ENCODE measurements around the gene SELENON.

SELENON gene, protein sequence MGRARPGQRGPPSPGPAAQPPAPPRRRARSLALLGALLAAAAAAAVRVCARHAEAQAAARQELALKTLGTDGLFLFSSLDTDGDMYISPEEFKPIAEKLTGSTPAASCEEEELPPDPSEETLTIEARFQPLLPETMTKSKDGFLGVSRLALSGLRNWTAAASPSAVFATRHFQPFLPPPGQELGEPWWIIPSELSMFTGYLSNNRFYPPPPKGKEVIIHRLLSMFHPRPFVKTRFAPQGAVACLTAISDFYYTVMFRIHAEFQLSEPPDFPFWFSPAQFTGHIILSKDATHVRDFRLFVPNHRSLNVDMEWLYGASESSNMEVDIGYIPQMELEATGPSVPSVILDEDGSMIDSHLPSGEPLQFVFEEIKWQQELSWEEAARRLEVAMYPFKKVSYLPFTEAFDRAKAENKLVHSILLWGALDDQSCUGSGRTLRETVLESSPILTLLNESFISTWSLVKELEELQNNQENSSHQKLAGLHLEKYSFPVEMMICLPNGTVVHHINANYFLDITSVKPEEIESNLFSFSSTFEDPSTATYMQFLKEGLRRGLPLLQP

DNA sequence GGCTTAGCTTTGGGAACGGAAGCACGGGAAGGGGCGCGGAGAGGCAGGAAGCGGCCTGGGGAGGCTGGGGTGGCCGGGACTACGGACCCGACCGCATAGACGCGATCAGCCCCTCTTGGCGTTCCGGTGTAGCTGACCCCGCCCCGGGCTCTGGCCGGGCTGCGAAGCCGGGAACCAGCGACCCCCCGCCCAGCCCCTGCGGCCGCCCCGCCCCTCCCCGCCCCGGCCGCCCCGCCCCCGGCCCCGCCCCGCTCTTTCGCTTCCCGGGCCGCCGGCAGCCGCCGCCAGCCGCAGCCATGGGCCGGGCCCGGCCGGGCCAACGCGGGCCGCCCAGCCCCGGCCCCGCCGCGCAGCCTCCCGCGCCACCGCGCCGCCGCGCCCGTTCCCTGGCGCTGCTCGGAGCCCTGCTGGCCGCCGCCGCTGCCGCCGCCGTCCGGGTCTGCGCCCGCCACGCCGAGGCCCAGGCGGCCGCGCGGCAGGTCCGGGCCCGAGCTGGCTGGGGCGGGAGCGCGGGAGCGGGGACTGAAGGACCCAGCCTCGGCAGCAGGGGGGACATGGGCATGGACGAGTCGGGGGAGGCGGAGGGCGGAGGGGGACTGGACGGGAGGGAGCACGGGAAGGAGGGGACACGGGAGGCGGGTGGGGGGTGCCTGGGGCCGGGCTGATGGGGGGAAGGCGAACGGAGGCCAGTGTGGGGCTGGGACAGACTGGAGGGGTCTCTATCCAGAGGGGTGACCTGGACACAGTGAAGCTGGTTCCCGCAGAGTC, at the start of gene SELENON:
SELENON (plus strand) TSS at position 259 of the 768 bp plus-strand sequence; CDS start at position 297, 38 bp downstream.
- DNase-seq (ENCODE audit: low read depth in 2 of 3, low spot score in 2 of 3) = no peak

DNA sequence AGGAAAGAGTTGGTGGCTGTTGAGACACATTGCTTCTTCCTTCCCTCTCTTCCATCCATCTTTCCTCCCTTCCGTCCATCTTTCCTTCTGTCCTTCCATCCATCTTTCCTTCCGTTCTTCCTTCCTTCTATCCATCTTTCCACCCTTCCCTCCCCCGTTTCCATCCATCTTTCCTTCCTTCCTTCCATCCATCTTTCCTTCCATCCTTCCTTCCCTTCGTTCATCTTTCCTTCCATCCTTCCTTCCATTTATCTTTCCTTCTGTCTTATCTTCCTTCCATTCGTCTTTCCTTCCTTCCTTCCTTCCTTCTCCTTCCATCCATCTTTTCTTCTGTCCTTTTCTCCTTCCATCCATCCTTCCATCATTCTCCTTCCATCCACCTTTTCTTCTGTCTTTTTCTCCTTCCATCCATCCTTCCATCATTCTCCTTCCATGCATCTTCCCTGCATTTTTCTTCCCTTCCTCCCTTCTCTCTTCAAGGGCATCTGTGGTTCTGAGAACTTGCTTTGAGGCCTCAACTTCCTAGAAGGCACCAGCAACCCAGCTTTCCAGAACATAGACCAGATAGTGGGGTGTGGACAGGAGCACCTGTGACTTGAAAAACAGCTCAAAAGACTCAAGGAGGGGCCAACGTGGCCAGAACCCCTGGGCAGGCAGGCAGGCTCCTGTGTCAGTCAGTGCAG, 48.9 kb upstream of the SELENON start:
- no peak for DNase-seq (ENCODE audit: low read depth in 2 of 3, low spot score in 2 of 3)

DNA sequence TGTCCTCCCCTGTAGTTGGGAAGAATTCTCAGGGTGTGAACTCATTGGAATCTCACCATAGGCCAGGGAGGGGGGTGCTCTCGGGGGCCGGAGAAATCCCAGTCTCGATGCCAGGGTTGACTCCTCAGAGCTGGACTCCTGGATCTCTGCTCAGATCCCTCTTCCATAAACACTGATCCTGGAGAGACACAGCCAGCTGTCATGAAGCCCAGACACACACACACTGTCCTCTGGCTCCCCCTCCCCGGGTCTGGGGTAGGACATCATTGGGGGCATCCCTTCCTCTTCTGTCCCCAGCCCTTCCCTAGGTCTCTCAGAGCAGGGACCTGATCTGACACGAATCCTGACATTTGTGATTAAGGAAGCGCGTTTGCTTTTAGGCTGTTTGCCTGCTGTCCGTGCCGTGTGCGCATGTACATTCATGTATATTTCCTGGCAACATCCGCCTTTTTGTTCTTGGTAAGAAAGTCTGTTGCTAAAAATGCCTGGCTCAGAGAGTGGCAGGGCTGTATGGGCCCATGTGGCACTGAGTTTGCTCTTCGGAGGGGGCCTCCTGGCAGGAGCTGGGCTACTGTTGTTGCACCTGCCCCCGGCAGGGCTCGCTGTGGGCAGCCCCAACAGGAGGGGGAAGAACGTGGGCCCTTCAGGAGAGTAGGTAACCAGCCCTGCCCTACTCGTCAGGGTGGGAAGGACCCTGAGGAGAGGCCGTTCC, 45.4 kb upstream of the SELENON start:
- DNase-seq (ENCODE audit: low read depth in 2 of 3, low spot score in 2 of 3) = no peak

DNA sequence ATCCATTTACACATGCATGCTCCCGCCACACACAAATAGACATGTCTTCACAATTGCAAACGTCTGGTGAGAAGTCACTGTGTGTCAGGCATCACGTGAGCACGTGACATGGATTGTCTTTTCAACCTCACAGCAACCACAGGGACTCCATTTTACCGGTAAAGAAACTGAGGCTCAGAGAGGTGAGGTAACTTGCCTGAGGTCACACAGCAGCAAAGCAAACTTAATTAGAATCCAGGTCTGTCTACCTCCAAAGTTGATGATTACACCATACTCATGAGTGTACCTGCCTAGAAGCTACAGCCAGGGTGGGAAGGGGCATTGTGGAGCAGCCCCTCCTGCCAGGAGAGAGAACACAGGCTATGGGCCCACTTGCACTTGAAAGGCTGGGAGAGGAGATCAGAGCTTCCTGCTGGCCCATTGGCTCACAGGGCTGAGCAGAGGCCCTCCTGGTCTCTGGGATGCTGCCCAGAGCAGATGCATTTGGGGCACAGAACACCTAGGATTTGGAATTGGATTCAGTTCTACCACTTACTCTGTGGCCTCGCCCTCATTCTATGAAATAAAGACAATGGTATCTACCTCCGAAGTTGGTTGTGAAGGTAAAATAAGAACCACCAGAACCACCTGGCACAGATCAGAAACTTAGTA, 44.4 kb upstream of the SELENON start:
- DNase-seq (ENCODE audit: low read depth in 2 of 3, low spot score in 2 of 3) = no peak

DNA sequence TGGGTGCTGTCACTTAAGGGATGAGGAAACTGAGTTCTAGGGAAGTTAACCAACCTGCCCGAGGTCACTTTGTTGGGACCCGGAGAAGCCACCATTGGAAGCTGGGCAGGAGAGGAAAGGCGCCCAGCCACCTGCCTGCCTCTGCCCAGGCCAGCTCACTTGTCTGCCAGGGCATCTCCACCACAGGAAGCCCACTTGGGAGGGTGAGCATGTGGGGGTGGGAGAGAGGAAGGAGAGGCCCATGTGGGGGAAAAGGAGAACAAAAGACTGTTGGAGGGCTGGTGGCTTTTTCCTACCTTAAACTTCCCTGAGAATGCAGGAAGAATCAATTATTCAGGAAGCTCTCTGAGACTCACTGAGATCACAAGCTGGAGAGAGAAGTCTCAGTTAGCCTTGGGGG, 43.8 kb upstream of the SELENON start:
- no peak for DNase-seq (ENCODE audit: low read depth in 2 of 3, low spot score in 2 of 3)

DNA sequence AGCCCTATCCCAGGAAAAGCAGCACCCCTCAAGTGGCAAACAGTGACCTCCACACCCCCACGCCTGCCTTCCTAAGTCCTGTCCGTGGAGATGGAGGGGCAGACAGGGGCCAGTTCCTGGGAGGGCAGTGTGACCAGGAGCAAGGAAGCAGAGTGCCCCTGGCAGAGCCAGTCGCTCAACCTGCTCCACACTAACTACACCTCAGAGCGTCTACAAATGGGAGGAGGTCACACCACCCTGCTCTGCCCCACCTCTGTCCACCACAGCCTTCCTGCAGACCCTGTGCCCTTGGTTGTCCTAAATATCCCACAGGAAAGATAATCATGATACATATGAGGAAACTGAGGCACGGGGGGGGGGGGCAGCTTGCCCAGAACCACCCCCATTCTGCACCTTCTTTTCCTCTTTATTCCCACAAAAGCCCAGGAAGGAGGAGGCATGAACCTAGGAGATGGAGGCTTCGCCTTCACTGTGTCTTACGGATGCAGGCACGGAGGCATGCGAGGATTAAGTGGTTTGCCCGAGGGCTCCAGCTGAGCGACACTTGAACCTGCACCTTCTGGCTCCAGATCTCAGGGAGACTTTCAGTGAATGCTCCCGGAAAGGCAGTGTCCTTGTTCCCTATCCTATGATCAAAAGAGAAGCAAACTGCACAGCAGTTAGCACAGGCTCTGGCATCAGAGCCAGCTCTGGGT, 42.7 kb upstream of the SELENON start:
- no peak for DNase-seq (ENCODE audit: low read depth in 2 of 3, low spot score in 2 of 3)

DNA sequence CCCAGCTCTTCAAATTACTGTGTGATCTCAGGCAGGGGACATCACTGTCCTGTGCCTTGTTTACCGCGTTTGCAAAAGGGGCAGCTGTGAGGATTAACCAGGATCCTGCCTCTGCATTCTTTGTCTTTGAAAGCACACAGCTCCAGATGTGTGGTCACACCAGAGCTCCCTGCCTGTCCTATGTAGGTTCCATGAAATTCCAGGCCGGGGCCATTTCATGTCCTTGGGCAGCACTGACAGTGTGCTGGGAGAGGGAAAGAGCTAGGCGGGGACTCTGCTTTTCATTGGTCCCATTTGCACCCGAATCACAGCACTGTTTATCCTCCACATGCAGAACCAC, 42.2 kb upstream of the SELENON start:
- DNase-seq (ENCODE audit: low read depth in 2 of 3, low spot score in 2 of 3) = no peak

DNA sequence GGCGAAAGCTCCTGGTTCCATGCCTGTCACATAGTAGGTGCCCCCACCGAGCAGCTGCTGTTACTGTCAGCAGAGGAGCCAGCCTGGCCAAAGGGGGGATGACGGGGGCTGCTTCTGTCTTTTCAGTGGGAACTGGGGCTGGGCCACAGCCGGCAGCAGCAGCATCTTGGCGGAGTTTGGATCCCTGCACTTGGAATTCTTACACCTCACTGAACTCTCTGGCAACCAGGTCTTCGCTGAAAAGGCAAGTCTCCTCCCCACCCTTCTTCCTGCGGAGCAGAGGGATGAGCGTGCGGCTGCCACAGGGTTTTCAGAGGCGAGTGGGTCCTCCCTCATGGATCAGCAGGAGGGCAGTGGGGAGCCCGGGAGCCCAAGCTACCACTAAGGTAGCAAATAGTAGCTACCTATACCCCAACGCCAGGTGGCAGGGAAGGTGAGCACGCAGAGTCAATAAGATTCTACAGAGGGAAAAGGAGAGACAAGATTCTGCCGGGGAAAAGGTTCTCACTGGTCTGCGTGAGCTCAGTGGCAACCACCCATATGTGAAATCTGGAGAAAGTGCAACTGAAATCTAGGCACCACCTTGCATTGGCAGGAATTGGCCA, 41.4 kb upstream of the SELENON start:
- no peak for DNase-seq (ENCODE audit: low read depth in 2 of 3, low spot score in 2 of 3)

DNA sequence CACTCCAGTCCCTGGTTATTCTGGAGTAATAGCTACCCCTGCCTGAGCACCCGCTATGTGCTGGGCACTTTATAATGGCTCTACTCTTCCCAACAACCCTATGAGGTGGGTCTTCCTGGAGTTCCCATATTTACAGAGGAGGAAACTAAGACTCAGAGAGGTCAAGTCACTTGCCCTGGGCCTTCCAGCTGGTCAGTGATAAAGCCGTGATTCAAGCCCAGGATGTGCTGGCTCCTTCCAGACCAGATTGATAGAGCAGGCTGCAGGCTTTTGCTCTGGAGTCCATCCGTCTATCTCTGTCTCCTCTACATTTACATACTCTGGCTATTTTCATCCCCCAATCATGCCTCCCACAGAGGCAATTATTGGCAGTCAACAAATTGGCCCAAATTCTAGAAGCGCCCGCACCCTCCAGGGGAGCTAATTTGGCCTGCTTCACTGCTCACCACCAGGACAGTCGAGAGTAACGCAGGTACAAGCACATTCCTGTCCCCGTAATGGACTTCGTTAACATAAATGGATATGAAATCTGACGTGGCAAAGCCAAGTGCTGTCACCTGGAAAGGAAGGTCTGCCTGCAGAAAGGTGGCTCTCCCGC, 39.8 kb upstream of the SELENON start:
- DNase-seq (ENCODE audit: low read depth in 2 of 3, low spot score in 2 of 3) = no peak

DNA sequence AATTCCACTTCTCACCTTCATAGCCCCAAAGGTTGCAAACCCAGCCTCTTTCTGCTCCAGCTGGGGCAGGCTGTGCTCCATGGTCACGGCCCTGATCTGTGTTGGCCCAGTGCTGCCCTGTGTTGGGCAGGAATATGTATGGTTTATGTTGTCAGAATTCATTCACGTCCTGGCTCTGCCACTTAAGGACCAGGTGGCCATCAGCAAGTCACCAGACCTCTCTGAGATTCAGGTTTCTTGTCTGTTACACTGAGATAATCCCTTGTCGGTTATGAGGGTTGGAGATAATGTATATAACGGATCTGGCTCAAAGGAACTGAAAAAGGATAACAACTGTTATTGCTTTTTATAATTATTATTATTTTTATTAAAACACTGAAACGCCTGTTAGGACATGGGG, 39.1 kb upstream of the SELENON start:
- DNase-seq (ENCODE audit: low read depth in 2 of 3, low spot score in 2 of 3) = no peak

DNA sequence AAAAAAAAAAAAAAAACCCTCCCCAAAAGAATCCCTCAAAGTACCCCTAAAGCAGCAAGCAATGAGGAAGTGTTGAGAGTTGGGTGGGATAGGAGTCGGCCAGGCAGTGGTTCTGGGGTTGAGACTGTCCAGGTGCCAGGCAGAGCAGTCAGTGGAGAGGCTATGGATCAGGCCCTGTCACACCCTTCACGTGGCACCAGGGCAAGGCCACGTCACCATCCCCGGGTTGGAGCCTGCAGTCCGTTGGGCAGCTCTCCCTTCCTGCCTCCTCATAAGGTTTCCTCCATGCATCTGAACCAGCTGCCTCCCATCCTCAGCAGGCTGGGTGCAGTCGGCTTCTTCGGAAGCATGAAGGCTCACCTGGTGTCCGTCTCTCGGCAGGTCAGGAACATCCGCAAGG, 36.5 kb upstream of the SELENON start:
- DNase-seq (ENCODE audit: low read depth in 2 of 3, low spot score in 2 of 3) = no peak

DNA sequence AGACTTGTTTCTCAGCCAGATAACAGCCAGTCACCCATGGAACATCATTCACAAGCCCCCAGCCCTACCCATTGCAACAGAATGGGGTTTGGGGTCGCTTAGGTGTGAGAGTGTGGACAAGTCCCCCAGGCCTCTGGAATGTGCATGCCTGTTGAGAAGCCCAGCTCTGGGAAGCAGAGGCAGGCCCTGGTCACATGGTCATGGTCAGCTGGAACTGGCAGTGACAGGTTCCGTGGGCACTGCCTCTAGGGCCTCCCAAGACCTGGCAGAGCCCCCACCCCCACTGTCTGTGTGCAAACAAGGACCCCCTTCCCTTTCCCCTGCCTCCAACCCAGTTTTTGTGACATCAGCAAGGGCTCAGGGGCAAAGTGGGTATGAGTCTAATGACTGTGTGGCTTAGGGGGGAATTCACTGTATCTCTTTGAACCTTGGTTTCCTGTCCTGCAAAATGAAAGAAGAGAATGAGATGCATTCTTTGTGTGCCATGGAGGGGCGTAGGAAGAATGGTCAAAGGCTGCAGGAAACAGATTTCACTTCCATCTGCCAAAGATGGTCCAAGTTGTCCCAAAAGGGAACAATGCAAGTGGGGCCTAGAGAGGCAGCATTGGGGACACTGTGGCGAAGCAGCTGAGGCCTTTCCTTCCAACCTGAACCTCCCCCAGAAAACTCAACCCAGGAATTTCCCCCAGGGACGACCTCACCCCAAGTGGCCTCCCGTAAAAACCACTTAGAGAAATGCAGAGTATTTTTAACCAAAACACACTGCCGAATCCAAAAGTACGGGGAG, 34.7 kb upstream of the SELENON start:
- DNase-seq (ENCODE audit: low read depth in 2 of 3, low spot score in 2 of 3) = no peak

DNA sequence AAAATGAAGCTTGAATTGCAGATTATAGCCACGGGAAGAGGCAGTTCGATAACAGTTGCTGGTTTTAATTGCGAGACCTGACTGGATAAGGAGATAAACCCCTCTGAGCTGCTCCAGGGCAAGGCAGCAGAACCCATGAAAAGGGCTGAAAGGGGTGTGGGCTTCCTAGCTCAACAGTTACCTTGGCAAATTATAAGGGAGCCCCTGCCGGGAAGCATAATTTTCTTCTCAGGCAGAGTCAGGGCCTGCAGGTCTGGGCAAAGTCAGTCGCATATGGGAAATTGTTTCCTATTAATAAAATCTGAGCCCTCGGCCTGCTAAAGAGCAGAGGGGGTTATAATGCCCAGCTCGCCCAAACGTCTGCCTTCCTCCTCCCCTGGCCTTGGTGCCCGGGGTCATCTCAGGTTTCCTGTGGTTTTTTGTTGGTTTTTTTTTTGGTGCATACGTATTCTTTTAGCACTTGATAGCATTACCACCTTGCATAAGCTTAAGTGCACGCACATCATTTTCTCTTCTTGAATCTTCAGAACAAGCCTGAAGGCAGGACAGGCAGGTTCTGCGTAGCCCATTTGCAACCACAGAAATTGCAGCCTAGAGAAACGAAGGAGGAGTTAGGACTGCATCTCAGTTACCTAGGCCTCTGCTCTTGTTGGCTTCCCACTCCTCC, 33.9 kb upstream of the SELENON start:
- DNase-seq (ENCODE audit: low read depth in 2 of 3, low spot score in 2 of 3) = no peak

DNA sequence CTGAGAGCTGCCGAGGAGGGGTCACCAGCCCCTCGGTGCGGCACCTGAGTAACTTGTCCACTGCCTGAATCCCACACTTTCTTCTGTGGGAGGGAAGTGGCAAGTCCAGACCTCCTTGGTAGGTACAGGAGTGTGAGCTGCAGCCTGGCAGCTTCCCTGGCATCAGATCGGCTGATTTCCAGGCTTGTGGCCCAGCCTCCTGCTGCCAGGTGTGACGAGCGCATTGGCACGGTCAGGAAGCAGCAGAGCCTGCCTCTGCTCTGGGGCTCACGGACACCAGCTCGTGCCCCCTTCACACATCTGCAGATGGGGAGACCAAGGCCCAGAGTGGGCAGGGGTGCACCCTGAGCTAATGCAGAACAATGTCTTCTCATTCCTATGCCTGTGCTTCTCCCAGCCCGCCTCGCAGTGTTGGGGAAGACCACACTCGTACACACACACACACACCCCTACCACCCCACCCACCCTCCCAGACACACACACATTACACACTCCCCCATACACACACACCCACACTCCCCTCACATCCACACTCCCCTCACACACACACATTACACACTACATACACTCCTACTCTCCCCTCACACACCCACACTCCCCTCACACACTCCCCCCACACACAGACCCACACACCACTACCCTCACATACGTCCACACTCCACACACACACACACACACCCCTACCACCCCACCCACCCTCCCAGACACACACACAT, 33.1 kb upstream of the SELENON start:
- no peak for DNase-seq (ENCODE audit: low read depth in 2 of 3, low spot score in 2 of 3)

DNA sequence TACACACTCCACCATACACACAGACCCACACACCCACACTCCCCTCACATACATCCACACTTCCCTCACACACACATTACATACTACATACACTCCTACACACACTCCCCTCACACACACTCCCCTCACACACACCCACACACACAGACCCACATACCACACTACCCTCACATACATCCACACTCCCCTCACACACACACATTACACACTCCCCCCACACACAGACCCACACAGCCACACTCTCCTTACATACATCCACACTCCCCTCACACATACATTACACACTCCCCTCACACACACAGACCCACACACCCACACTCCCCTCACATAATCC, 32.6 kb upstream of the SELENON start:
- no peak for DNase-seq (ENCODE audit: low read depth in 2 of 3, low spot score in 2 of 3)

DNA sequence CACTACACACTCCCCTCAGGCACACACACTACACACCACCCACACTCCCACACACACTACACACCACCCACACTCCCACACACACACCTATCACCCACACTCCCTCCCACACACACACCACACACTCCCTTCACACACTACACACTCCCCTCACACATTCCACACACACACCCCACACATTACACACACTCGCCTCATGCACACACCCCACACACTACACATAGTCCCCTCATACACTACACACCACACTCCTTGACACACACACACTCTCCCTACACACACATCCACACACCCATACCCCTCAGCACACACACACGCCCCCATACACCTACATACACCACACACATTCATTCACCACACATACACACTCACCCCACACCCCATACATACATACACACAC, 31.0 kb upstream of the SELENON start:
- no peak for DNase-seq (ENCODE audit: low read depth in 2 of 3, low spot score in 2 of 3)

DNA sequence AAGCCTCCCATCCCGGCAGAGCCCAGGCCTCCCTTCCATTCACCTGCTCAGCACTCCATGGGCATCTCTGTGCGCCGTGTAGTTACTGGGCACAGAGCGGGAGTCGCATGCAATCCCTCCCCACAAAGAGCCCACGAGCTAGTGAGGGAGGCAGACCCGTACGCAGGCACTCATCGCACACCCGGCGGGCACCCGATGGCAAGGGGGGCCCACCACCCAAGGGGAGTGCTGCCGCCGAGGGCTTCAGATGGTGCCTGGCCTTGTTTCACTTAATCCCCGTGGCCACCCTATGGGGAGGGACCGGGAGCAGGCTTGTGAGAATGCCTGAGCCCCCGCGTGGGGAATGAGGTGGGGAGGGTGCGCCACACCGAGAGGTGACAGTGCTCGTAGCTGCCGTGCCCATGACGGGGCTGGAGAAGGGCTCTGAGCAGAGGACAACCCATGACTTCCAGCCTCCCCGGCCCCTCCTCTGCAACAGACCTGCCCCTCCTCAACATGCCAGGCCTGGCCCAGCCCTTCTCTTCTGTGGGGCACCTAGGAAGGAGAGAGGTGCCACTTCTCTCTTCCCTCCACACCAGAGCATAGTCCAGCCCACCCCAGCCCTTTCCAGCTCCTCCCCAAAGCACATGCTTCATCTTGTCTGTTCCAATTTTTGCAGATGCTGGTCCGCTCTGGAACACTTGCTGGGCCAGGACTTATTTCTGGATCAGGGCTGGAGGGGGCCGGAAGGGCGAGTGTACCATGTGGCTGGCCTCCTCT, 30.2 kb upstream of the SELENON start:
- DNase-seq (ENCODE audit: low read depth in 2 of 3, low spot score in 2 of 3) = no peak

Data from activated CD8-positive, alpha-beta memory T cell treated with anti-CD3 and anti-CD28 coated beads for 48 hours (primary cell).